HEK293 (cell line): Measurements from ENCODE around the gene ZNF48.

Experiments used
- AEBP2 ChIP-seq: fragments of 450-650 bp; formaldehyde crosslinking; IDR thresholded peaks from 2 replicates; pipeline ENCODE4 v1.5.1; 2016; ENCODE audit warnings: missing biosample characterization, missing genetic modification characterization, borderline replicate concordance
- ATF2 ChIP-seq: fragments of 450-650 bp; formaldehyde crosslinking; IDR thresholded peaks from 2 replicates; pipeline ENCODE4 v1.5.1; 2016; ENCODE audit warnings: missing biosample characterization, missing genetic modification characterization, low read depth
- GFI1B ChIP-seq: fragments of 450-650 bp; formaldehyde crosslinking; IDR thresholded peaks from 2 replicates; pipeline ENCODE4 v1.5.1; 2016; ENCODE audit warnings: missing biosample characterization, missing genetic modification characterization
- KLF7 ChIP-seq: fragments of 450-650 bp; formaldehyde crosslinking; IDR thresholded peaks from 2 replicates; pipeline ENCODE4 v1.5.1; 2016; ENCODE audit warnings: missing biosample characterization, missing genetic modification characterization, borderline replicate concordance
- SP3 ChIP-seq: fragments of 450-650 bp; formaldehyde crosslinking; IDR thresholded peaks from 2 replicates; pipeline ENCODE4 v1.5.1; 2016; ENCODE audit warnings: missing biosample characterization, missing genetic modification characterization
- SP7 ChIP-seq: fragments of 450-650 bp; formaldehyde crosslinking; IDR thresholded peaks from 2 replicates; pipeline ENCODE4 v1.5.1; 2016; ENCODE audit warnings: missing biosample characterization, missing genetic modification characterization
- YY2 ChIP-seq: fragments of 450-650 bp; formaldehyde crosslinking; IDR thresholded peaks from 2 replicates; pipeline ENCODE4 v1.5.1; 2016; ENCODE audit warnings: missing biosample characterization, missing genetic modification characterization
- ZBTB26 ChIP-seq: fragments of 450-650 bp; formaldehyde crosslinking; optimal IDR thresholded peaks from 2 replicates; pipeline ENCODE3; 2016; ENCODE audit warnings: missing biosample characterization, mild to moderate bottlenecking, missing genetic modification characterization
- ZBTB8A ChIP-seq: fragments of 450-650 bp; formaldehyde crosslinking; IDR thresholded peaks from 2 replicates; pipeline ENCODE4 v1.5.1; 2016; ENCODE audit warnings: missing biosample characterization, missing genetic modification characterization
- ZNF138 ChIP-seq: fragments of 450-650 bp; formaldehyde crosslinking; IDR thresholded peaks from 2 replicates; pipeline ENCODE4 v1.5.1; 2016; ENCODE audit warnings: missing biosample characterization, missing genetic modification characterization, borderline replicate concordance
- ZNF211 ChIP-seq: fragments of 450-650 bp; formaldehyde crosslinking; IDR thresholded peaks from 2 replicates; pipeline ENCODE4 v1.5.1; 2016; ENCODE audit warnings: low read depth, missing biosample characterization, missing genetic modification characterization
- ZNF221 ChIP-seq: fragments of 450-650 bp; formaldehyde crosslinking; IDR thresholded peaks from 2 replicates; pipeline ENCODE4 v1.5.1; 2017; ENCODE audit warnings: missing biosample characterization, missing genetic modification characterization, borderline replicate concordance
- ZNF248 ChIP-seq: fragments of 450-650 bp; formaldehyde crosslinking; IDR thresholded peaks from 2 replicates; pipeline ENCODE4 v1.5.1; 2017; ENCODE audit warnings: missing biosample characterization, missing genetic modification characterization
- ZNF280C ChIP-seq: fragments of 450-650 bp; formaldehyde crosslinking; IDR thresholded peaks from 2 replicates; pipeline ENCODE4 v1.5.1; 2016; ENCODE audit warnings: missing biosample characterization, missing genetic modification characterization
- ZNF341 ChIP-seq: fragments of 450-650 bp; formaldehyde crosslinking; IDR thresholded peaks from 2 replicates; pipeline ENCODE4; 2016; ENCODE audit warnings: low read depth, missing biosample characterization, missing genetic modification characterization
- ZNF404 ChIP-seq: fragments of 450-650 bp; formaldehyde crosslinking; IDR thresholded peaks from 2 replicates; pipeline ENCODE4 v1.5.1; 2017; ENCODE audit warnings: missing biosample characterization, missing genetic modification characterization
- ZNF416 ChIP-seq: fragments of 450-650 bp; formaldehyde crosslinking; IDR thresholded peaks from 2 replicates; pipeline ENCODE4 v1.5.1; 2016; ENCODE audit warnings: missing biosample characterization, missing genetic modification characterization
- ZNF426 ChIP-seq: fragments of 450-650 bp; formaldehyde crosslinking; IDR thresholded peaks from 2 replicates; pipeline ENCODE4 v1.5.1; 2017; ENCODE audit warnings: missing biosample characterization, missing genetic modification characterization, mild to moderate bottlenecking, inconsistent platforms, moderate library complexity
- ZNF555 ChIP-seq: fragments of 450-650 bp; formaldehyde crosslinking; conservative IDR thresholded peaks from 2 replicates; pipeline ENCODE4 v1.5.1; 2017; ENCODE audit warnings: missing biosample characterization, mild to moderate bottlenecking, missing genetic modification characterization, inconsistent platforms
- ZNF621 ChIP-seq: fragments of 450-650 bp; formaldehyde crosslinking; IDR thresholded peaks from 2 replicates; pipeline ENCODE4 v1.5.1; 2017; ENCODE audit warnings: missing biosample characterization, missing genetic modification characterization
- ZNF76 ChIP-seq: fragments of 450-650 bp; formaldehyde crosslinking; IDR thresholded peaks from 2 replicates; pipeline ENCODE4; 2016; ENCODE audit warnings: low read depth, missing biosample characterization, missing genetic modification characterization, borderline replicate concordance
- TF ChIP-seq, protein P1 (sequence below): fragments of 450-650 bp; formaldehyde crosslinking; IDR thresholded peaks from 2 replicates; pipeline ENCODE4 v1.5.1; 2017; ENCODE audit warnings: missing biosample characterization, missing genetic modification characterization
- TF ChIP-seq, protein P2 (sequence below): fragments of 450-650 bp; formaldehyde crosslinking; IDR thresholded peaks from 2 replicates; pipeline ENCODE4 v1.5.1; 2017; ENCODE audit warnings: missing biosample characterization, missing genetic modification characterization
- TF ChIP-seq, protein P3 (sequence below): fragments of 450-650 bp; formaldehyde crosslinking; IDR thresholded peaks from 2 replicates; pipeline ENCODE4 v1.5.1; 2016; ENCODE audit warnings: missing biosample characterization, missing genetic modification characterization

The ZNF48 gene

DNA sequence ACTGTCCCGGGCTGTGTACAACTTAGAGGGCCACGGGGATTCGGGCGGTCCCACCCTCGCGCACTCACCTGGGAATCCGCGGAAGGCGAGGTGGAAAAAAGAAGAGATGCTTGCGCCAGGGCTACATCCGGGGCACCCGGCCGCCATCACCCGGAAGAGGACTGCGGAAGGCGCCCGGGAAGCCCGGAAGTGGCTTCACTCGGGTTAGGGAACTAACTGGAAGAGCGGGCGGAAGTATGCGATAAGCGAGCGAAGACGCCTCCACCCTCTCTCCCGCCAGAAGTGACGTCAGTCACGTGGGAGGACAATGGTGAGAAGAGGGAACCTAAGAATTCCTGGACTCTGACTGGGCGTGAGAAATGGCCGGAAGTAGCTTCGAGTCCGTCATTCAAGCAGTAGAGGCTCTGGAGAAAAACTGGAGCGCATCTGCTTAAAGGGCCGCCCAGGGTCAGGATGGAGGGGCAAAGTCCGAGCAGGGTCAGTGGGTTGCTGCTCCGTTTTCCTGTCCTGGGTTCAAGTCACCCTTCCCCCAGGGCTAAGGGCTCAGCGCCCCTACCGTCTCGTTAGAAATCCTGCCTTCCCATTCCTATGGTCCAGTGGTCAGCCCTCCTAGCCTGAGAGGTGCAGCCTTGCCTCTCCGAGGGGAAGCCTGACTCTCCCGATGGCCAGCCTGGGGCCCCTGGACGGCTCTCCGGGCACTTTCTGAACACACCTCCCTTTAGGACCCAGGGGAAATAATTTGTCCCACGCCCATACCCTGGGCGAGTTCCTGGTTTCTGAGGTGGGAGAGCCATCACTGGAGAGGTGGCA lies 39.9 kb upstream of the ZNF48 start, which contains the start of gene CD2BP2 (continued):
- TF ChIP-seq ZNF555 (tag by site-specific recombination) (no peak), ZNF621 (tag by site-specific recombination) (no peak), ZNF248 (no peak), ZNF426 (tag by site-specific recombination) (no peak), ZBTB26 (tag by site-specific recombination) (peak; percentile 66), ZNF211 (tag by site-specific recombination) (no peak), YY2 (tag by site-specific recombination) (peak; percentile 87), ZNF138 (no peak), ZNF341 (tag by site-specific recombination) (peak; percentile 98), ZNF221 (tag by site-specific recombination) (no peak), KLF7 (tag by site-specific recombination) (peak; percentile 86), ZNF280C (no peak), GFI1B (tag by site-specific recombination) (no peak; the same call in 1 of the 2 replicates), SP3 (tag by site-specific recombination) (peak; percentile 90), AEBP2 (no peak), ZNF416 (tag by site-specific recombination) (no peak), ZNF76 (peak; percentile 77; the same call in 1 of the 2 replicates), ATF2 (tag by site-specific recombination) (peak; percentile 100), ZBTB8A (peak; percentile 58), ZNF404 (tag by site-specific recombination) (no peak), SP7 (peak; percentile 84)
- TF ChIP-seq, protein P1, sequence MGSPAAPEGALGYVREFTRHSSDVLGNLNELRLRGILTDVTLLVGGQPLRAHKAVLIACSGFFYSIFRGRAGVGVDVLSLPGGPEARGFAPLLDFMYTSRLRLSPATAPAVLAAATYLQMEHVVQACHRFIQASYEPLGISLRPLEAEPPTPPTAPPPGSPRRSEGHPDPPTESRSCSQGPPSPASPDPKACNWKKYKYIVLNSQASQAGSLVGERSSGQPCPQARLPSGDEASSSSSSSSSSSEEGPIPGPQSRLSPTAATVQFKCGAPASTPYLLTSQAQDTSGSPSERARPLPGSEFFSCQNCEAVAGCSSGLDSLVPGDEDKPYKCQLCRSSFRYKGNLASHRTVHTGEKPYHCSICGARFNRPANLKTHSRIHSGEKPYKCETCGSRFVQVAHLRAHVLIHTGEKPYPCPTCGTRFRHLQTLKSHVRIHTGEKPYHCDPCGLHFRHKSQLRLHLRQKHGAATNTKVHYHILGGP (tag by site-specific recombination) = peak; percentile 89
- TF ChIP-seq, protein P2, sequence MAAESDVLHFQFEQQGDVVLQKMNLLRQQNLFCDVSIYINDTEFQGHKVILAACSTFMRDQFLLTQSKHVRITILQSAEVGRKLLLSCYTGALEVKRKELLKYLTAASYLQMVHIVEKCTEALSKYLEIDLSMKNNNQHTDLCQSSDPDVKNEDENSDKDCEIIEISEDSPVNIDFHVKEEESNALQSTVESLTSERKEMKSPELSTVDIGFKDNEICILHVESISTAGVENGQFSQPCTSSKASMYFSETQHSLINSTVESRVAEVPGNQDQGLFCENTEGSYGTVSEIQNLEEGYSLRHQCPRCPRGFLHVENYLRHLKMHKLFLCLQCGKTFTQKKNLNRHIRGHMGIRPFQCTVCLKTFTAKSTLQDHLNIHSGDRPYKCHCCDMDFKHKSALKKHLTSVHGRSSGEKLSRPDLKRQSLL (tag by site-specific recombination) = peak; percentile 35
- TF ChIP-seq, protein P3, sequence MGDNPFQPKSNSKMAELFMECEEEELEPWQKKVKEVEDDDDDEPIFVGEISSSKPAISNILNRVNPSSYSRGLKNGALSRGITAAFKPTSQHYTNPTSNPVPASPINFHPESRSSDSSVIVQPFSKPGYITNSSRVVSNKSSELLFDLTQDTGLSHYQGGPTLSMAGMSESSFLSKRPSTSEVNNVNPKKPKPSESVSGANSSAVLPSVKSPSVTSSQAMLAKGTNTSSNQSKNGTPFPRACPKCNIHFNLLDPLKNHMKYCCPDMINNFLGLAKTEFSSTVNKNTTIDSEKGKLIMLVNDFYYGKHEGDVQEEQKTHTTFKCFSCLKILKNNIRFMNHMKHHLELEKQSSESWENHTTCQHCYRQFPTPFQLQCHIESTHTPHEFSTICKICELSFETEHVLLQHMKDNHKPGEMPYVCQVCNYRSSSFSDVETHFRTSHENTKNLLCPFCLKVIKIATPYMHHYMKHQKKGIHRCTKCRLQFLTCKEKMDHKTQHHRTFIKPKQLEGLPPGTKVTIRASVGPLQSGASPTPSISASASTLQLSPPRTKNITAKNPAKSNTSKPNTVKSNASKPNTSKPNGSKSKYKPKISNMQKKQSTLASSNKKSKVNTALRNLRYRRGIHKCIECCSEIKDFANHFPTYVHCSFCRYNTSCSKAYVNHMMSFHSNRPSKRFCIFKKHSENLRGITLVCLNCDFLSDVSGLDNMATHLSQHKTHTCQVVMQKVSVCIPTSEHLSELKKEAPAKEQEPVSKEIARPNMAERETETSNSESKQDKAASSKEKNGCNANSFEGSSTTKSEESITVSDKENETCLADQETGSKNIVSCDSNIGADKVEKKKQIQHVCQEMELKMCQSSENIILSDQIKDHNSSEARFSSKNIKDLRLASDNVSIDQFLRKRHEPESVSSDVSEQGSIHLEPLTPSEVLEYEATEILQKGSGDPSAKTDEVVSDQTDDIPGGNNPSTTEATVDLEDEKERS = no peak
